ENCODE measurements around the gene DCBLD1. TPM values are rescaled to one million over a fixed set of nuclear protein-coding genes. Genes with fewer than 3 reads are reported as not detected.

The DCBLD1 gene
- total RNA-seq, 1 experiment from 2014 or later, result 19.5 TPM

DNA sequence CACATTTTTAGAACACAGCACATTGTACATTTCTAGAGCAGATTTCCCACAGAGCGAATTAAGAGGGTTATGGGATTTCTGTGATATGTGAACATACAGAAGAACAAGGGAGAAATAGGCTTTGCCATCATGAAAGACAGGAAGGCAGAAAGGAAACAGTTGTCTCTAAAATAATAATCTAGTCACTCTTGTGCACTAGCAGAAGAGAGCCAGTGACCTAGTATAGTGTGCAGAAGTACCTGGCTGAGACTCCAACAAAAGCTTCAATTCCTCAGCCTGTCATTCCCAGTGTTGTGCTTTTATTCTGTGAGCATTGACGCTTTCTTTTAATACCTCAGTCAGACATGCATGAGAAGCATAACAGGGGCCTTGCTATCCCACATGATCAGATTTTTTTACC, 17.8 kb upstream of the DCBLD1 start:
- Histone ChIP-seq H3K27me3 (ENCODE audit: insufficient read depth, low read length) (no peaks in the 10 kb centered on the region), H3K27ac (ENCODE audit: low read depth, low read length) (no peak overlapping the region), H3K9me2 (ENCODE audit: insufficient read depth) (no peaks in the 10 kb centered on the region), H3K4me1 (ENCODE audit: control insufficient read depth in 1 of 2, insufficient read depth in 2 of 2, low read length in 2 of 2) (peaks cover 0 to 14% of the 10 kb centered on the region in 2 experiments; a peak in 2 of 4 replicates), H3K4me2 (ENCODE audit: low read length) (peak overlapping the region; percentile 39; the same call in 1 of the 2 replicates), H3K9ac (ENCODE audit: low read length) (no peak overlapping the region), H3K79me2 (ENCODE audit: insufficient read depth, low read length) (no peaks in the 10 kb centered on the region), H4K20me1 (ENCODE audit: insufficient read depth) (no peaks in the 10 kb centered on the region), H3K36me3 (ENCODE audit: control insufficient read depth in 1 of 2, insufficient read depth in 2 of 2, low read length in 2 of 2) (no peaks in the 10 kb centered on the region), H2AFZ (ENCODE audit: low read depth, low read length, poor library complexity, severe bottlenecking) (no peak overlapping the region), H3K4me3 (replicated peaks in 1 of 2; ENCODE audit: low read depth in 1 of 2, low read length in 2 of 2) (no peak overlapping the region), H3K9me3 (ENCODE audit: control insufficient read depth in 1 of 2, insufficient read depth in 1 of 2, low read depth in 1 of 2, low read length in 2 of 2) (no peaks in the 10 kb centered on the region)
- intact Hi-C loops (cut with micrococcal nuclease), result no loop called here
- TF ChIP-seq POLR2AphosphoS5 (IDR thresholded peaks at IDR 0.05; ENCODE audit: low read depth, low read length) (no peak), EZH2 (IDR thresholded peaks at IDR 0.05) (no peak)
- DNase-seq (ENCODE audit: low read depth, low spot score), result no peak
- no TSS peak for BruUV-seq (replicated peaks)
- ChIA-PET POLR2A (no interaction called here), CTCF (interaction anchor here (1.5 kb wide), 1 partner anchor 15 kb away, joined by 5 read pairs; no protein-coding TSS in a partner anchor), RAD21 (ENCODE audit: low non-redundant PET in 1 of 2, low total read pairs in 2 of 2, uncharacterized antibody in 2 of 2, unreplicated experiment in 2 of 2) (no interaction called here)
- no peak for ATAC-seq

DNA sequence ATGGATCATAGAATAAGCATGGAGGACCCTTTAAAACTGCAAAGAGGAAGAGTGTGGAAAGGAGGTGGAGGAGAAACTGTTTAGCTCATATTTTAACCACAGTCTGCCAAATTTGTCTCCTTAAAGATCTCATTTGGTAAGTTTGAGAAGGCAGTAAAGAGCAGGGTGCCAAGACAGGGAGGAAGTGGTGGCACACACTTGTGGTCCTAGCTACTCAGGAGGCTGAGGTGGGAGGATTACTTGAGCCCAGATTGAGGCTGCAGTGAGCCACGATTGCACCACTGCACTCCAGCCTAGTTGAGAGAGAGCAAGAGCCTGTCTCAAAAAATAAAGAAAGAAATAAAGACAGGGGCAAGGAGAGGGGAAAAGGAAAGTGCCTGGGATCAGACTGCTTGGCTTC, 16.8 kb upstream of the DCBLD1 start:
- no peak for DNase-seq (ENCODE audit: low read depth, low spot score)
- intact Hi-C loops (cut with micrococcal nuclease), result no loop called here
- H2AFZ ChIP-seq (ENCODE audit: low read depth, low read length, poor library complexity, severe bottlenecking), result no peak overlapping the region
- H3K4me2 ChIP-seq (ENCODE audit: low read length), result no peak overlapping the region
- ChIA-PET RAD21 (ENCODE audit: low non-redundant PET in 1 of 2, low total read pairs in 2 of 2, uncharacterized antibody in 2 of 2, unreplicated experiment in 2 of 2) (no interaction called here), CTCF (interaction anchor here (1.5 kb wide), 1 partner anchor 16 kb away, joined by 5 read pairs; no protein-coding TSS in a partner anchor), POLR2A (no interaction called here)
- no peaks in the 10 kb centered on the region for H3K9me3 ChIP-seq (ENCODE audit: control insufficient read depth in 1 of 2, insufficient read depth in 1 of 2, low read depth in 1 of 2, low read length in 2 of 2)
- H3K36me3 ChIP-seq (ENCODE audit: control insufficient read depth in 1 of 2, insufficient read depth in 2 of 2, low read length in 2 of 2), result no peaks in the 10 kb centered on the region
- ATAC-seq, result no peak
- no TSS peak for BruUV-seq (replicated peaks)
- H3K9me2 ChIP-seq (ENCODE audit: insufficient read depth), result no peaks in the 10 kb centered on the region
- no peaks in the 10 kb centered on the region for H3K27me3 ChIP-seq (ENCODE audit: insufficient read depth, low read length)
- no peak overlapping the region for H3K4me3 ChIP-seq (replicated peaks in 1 of 2; ENCODE audit: low read depth in 1 of 2, low read length in 2 of 2)
- no peak overlapping the region for H3K9ac ChIP-seq (ENCODE audit: low read length)
- H4K20me1 ChIP-seq (ENCODE audit: insufficient read depth), result no peaks in the 10 kb centered on the region
- H3K27ac ChIP-seq (ENCODE audit: low read depth, low read length), result no peak overlapping the region
- no peak for TF ChIP-seq EGR1 (IDR thresholded peaks at IDR 0.05; ENCODE audit: low read depth)
- TF ChIP-seq, protein P1, sequence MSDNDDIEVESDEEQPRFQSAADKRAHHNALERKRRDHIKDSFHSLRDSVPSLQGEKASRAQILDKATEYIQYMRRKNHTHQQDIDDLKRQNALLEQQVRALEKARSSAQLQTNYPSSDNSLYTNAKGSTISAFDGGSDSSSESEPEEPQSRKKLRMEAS (IDR thresholded peaks at IDR 0.05), result no peak
- TF ChIP-seq POLR2AphosphoS5 (IDR thresholded peaks at IDR 0.05; ENCODE audit: low read depth, low read length), result no peak
- TF ChIP-seq SRF (IDR thresholded peaks at IDR 0.05; ENCODE audit: low read depth), result no peak
- TF ChIP-seq, protein P2, sequence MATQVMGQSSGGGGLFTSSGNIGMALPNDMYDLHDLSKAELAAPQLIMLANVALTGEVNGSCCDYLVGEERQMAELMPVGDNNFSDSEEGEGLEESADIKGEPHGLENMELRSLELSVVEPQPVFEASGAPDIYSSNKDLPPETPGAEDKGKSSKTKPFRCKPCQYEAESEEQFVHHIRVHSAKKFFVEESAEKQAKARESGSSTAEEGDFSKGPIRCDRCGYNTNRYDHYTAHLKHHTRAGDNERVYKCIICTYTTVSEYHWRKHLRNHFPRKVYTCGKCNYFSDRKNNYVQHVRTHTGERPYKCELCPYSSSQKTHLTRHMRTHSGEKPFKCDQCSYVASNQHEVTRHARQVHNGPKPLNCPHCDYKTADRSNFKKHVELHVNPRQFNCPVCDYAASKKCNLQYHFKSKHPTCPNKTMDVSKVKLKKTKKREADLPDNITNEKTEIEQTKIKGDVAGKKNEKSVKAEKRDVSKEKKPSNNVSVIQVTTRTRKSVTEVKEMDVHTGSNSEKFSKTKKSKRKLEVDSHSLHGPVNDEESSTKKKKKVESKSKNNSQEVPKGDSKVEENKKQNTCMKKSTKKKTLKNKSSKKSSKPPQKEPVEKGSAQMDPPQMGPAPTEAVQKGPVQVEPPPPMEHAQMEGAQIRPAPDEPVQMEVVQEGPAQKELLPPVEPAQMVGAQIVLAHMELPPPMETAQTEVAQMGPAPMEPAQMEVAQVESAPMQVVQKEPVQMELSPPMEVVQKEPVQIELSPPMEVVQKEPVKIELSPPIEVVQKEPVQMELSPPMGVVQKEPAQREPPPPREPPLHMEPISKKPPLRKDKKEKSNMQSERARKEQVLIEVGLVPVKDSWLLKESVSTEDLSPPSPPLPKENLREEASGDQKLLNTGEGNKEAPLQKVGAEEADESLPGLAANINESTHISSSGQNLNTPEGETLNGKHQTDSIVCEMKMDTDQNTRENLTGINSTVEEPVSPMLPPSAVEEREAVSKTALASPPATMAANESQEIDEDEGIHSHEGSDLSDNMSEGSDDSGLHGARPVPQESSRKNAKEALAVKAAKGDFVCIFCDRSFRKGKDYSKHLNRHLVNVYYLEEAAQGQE (IDR thresholded peaks at IDR 0.05; ENCODE audit: low read depth), result no peak
- H3K79me2 ChIP-seq (ENCODE audit: insufficient read depth, low read length), result no peaks in the 10 kb centered on the region
- H3K4me1 ChIP-seq (ENCODE audit: control insufficient read depth in 1 of 2, insufficient read depth in 2 of 2, low read length in 2 of 2), result peaks cover 0 to 14% of the 10 kb centered on the region in 2 experiments; a peak in 2 of 4 replicates
